ENCODE results near the gene VPS13C. TPM values are rescaled to one million over a fixed set of nuclear protein-coding genes. Genes with fewer than 3 reads are reported as not detected.

Gene VPS13C
- polyA plus RNA-seq, 2 of the 4 experiments (the other 2 are of a cell fraction): 13.2 to 26.5 TPM

- Histone ChIP-seq H3K4me2 (peak overlapping the region; percentile 22; the same call in 1 of the 3 replicates), H3K4me3 (no peak overlapping the region), H3K9me3 (no peaks in the 10 kb centered on the region), H3K4me1 (peaks cover 55% of the 10 kb centered on the region), H3K27ac (peak overlapping the region in 1 of 2 experiments; percentile 24; a peak in 2 of 6 replicates)
- DNase-seq (ENCODE audit: low read depth in 1 of 2, low spot score in 1 of 2) (no peak), FAIRE-seq (no peak), ATAC-seq (no peak)
- no peak for TF ChIP-seq MAZ (IDR thresholded peaks at IDR 0.05; ENCODE audit: borderline replicate concordance, low read depth, low read length)
- TF ChIP-seq BHLHE40 (IDR thresholded peaks at IDR 0.05; ENCODE audit: low read depth, low read length): no peak
- TF ChIP-seq SMC3 (IDR thresholded peaks at IDR 0.05): no peak
- TF ChIP-seq HOXA7 (CRISPR knock-in tag; IDR thresholded peaks at IDR 0.05): no peak
- TF ChIP-seq CHD2 (IDR thresholded peaks at IDR 0.05; ENCODE audit: low read length, partially characterized antibody): no peak
- TF ChIP-seq TFCP2L1 (CRISPR knock-in tag; IDR thresholded peaks at IDR 0.05): no peak
- no peak for TF ChIP-seq HDAC2 (IDR thresholded peaks at IDR 0.05)
- TF ChIP-seq, protein P1, sequence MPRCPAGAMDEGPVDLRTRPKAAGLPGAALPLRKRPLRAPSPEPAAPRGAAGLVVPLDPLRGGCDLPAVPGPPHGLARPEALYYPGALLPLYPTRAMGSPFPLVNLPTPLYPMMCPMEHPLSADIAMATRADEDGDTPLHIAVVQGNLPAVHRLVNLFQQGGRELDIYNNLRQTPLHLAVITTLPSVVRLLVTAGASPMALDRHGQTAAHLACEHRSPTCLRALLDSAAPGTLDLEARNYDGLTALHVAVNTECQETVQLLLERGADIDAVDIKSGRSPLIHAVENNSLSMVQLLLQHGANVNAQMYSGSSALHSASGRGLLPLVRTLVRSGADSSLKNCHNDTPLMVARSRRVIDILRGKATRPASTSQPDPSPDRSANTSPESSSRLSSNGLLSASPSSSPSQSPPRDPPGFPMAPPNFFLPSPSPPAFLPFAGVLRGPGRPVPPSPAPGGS (IDR thresholded peaks at IDR 0.05): no peak
- no peak for TF ChIP-seq JUN (IDR thresholded peaks at IDR 0.05)
- ChIA-PET CTCF (interaction anchor here (0.8 to 2.5 kb wide), 7 partner anchors 10 to 274 kb away, joined by 3 to 9 read pairs (median 4); partner anchors contain the start of gene VPS13C), POLR2A (no interaction called here)
- WGBS (ENCODE audit: missing lambda C conversion rate): 68% methylated on average over 2 of the region's 2 CpGs
Measured at GRCh38 chr15:62108411-62108810, 48.2 kb upstream of the VPS13C start.

DNA sequence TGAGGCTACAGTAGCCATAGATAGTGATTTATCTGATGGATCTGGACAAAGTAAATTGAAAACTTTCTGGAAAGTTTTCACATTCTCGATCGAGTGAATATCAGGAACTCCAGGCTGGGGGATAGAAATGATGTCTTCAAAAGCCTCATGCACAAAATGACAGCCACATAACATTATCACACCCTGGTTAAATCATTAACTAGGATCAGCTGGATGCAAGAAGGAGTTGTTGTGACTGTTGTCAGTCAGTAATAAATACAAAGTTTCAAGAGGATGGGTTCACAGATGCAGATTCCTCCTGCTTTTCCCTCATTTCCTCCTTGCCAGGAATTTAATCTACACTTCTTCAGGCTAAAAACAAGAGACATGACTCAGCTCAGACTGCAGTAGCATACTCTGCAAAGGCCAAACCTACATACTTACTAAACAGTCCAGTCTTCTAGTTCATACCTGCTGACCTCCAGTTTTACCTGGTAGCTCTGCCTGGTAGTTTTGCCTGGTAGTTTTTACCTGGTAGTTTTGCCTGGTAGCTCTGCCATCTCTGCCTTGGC is 47.4 kb upstream of the VPS13C start:
- Histone ChIP-seq H3K4me3 (no peak overlapping the region), H3K27ac (peak overlapping the region; percentile 24 to 27; a peak in 2 of 6 replicates), H3K4me1 (peaks cover 48% of the 10 kb centered on the region), H3K9me3 (no peaks in the 10 kb centered on the region), H3K4me2 (peak overlapping the region; percentile 22)
- peak in 1 of 2 experiments; percentile 21; a peak in 1 of 6 replicates for ATAC-seq
- POLR2A ChIA-PET: no interaction called here
- 72% methylated on average over 2 of the region's 2 CpGs for WGBS (ENCODE audit: missing lambda C conversion rate)
- no peak for FAIRE-seq
- CTCF ChIA-PET: interaction anchor here (0.6 to 2.5 kb wide), 9 partner anchors 9 to 273 kb away, joined by 3 to 9 read pairs (median 4); no protein-coding TSS in a partner anchor
- peak in 1 of 2 experiments; percentile 26 for DNase-seq (ENCODE audit: low read depth in 1 of 2, low spot score in 1 of 2)
- TF ChIP-seq NR3C1 (IDR thresholded peaks at IDR 0.05) (no peak), PHF8 (IDR thresholded peaks at IDR 0.05; ENCODE audit: borderline replicate concordance, low read depth) (no peak), SREBF2 (IDR thresholded peaks at IDR 0.05) (no peak), CBX8 (IDR thresholded peaks at IDR 0.05) (no peak), POLR2A (IDR thresholded peaks at IDR 0.05; ENCODE audit: low read length) (no peak), ZNF302 (CRISPR knock-in tag; IDR thresholded peaks at IDR 0.05) (no peak), RCOR1 (IDR thresholded peaks at IDR 0.05; ENCODE audit: low read depth, low read length) (no peak), REST (IDR thresholded peaks at IDR 0.05) (no peak)
- TF ChIP-seq, protein P2, sequence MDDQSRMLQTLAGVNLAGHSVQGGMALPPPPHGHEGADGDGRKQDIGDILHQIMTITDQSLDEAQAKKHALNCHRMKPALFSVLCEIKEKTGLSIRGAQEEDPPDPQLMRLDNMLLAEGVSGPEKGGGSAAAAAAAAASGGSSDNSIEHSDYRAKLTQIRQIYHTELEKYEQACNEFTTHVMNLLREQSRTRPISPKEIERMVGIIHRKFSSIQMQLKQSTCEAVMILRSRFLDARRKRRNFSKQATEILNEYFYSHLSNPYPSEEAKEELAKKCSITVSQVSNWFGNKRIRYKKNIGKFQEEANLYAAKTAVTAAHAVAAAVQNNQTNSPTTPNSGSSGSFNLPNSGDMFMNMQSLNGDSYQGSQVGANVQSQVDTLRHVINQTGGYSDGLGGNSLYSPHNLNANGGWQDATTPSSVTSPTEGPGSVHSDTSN (IDR thresholded peaks at IDR 0.05): no peak
- TF ChIP-seq, protein P3, sequence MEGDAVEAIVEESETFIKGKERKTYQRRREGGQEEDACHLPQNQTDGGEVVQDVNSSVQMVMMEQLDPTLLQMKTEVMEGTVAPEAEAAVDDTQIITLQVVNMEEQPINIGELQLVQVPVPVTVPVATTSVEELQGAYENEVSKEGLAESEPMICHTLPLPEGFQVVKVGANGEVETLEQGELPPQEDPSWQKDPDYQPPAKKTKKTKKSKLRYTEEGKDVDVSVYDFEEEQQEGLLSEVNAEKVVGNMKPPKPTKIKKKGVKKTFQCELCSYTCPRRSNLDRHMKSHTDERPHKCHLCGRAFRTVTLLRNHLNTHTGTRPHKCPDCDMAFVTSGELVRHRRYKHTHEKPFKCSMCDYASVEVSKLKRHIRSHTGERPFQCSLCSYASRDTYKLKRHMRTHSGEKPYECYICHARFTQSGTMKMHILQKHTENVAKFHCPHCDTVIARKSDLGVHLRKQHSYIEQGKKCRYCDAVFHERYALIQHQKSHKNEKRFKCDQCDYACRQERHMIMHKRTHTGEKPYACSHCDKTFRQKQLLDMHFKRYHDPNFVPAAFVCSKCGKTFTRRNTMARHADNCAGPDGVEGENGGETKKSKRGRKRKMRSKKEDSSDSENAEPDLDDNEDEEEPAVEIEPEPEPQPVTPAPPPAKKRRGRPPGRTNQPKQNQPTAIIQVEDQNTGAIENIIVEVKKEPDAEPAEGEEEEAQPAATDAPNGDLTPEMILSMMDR (IDR thresholded peaks at IDR 0.05): no peak

All from A549 (cell line).